Parathyroid adenoma (tissue), 2 donors: ENCODE results near the gene SPON1.

Source experiments
- H2AFZ ChIP-seq: fragments of 300-600 bp; sonication (generic); one replicate; pipeline ENCODE4 v1.7.0; 2017; ENCODE audit warnings: antibody characterized with exemption, mild to moderate bottlenecking
- H3K27ac ChIP-seq: fragments of 300-600 bp; sonication (generic); one replicate; pipeline ENCODE4 v1.7.0; 2017
- H3K27me3 ChIP-seq: fragments of 300-600 bp; sonication (generic); one replicate; pipeline ENCODE4 v1.7.0; 2017; ENCODE audit warnings: low read length; ENCODE audit not compliant: control insufficient read depth, insufficient read depth
- H3K36me3 ChIP-seq: fragments of 300-600 bp; sonication (generic); one replicate; pipeline ENCODE4 v1.7.0; 2017; ENCODE audit warnings: low read length; ENCODE audit not compliant: control insufficient read depth, insufficient read depth
- H3K4me1 ChIP-seq: fragments of 300-600 bp; sonication (generic); one replicate; pipeline ENCODE4 v1.7.0; 2017; ENCODE audit warnings: control low read depth
- H3K4me2 ChIP-seq: fragments of 300-600 bp; sonication (generic); one replicate; pipeline ENCODE4 v1.7.0; 2017; ENCODE audit warnings: low read length
- H3K4me3 ChIP-seq: fragments of 300-600 bp; sonication (generic); one replicate; pipeline ENCODE4 v1.7.0; 2017; ENCODE audit warnings: low read depth, low read length
- H3K79me2 ChIP-seq: fragments of 300-600 bp; sonication (generic); one replicate; pipeline ENCODE4 v1.7.0; 2017; ENCODE audit warnings: control low read depth
- H3K9ac ChIP-seq: fragments of 300-600 bp; sonication (generic); one replicate; pipeline ENCODE4 v1.7.0; 2017; ENCODE audit warnings: mild to moderate bottlenecking
- H3K9me3 ChIP-seq: fragments of 300-600 bp; sonication (generic); one replicate; pipeline ENCODE4 v1.7.0; 2017; ENCODE audit warnings: low read length; ENCODE audit not compliant: control insufficient read depth
- CTCF ChIP-seq: fragments of 300-600 bp; sonication (generic); IDR thresholded peaks from one replicate; pipeline ENCODE4 v1.7.0; 2017; ENCODE audit warnings: antibody characterized with exemption, mild to moderate bottlenecking
- donor health status: primary hyperparathyroidism.

SPON1 gene

GRCh38 chr11:14022251-14022650 is 59.7 kb downstream of the SPON1 start:
- H3K9me3 ChIP-seq: no peaks in the 10 kb centered on the region
- no peaks in the 10 kb centered on the region for H3K4me1 ChIP-seq
- no peaks in the 10 kb centered on the region for H3K79me2 ChIP-seq
- H3K27me3 ChIP-seq: no peaks in the 10 kb centered on the region
- H2AFZ ChIP-seq: no peak overlapping the region
- no peak overlapping the region for H3K4me2 ChIP-seq
- no peak overlapping the region for H3K4me3 ChIP-seq
- H3K9ac ChIP-seq: no peak overlapping the region
- no peak for TF ChIP-seq CTCF
- H3K27ac ChIP-seq: no peak overlapping the region
- no peaks in the 10 kb centered on the region for H3K36me3 ChIP-seq

- Histone ChIP-seq H3K4me1 (no peaks in the 10 kb centered on the region), H3K27me3 (no peaks in the 10 kb centered on the region), H3K36me3 (no peaks in the 10 kb centered on the region), H3K9me3 (no peaks in the 10 kb centered on the region), H3K27ac (no peak overlapping the region), H3K4me2 (no peak overlapping the region), H3K9ac (no peak overlapping the region), H3K4me3 (no peak overlapping the region), H3K79me2 (no peaks in the 10 kb centered on the region), H2AFZ (no peak overlapping the region)
- TF ChIP-seq CTCF: no peak
These were observed 60.3 kb downstream of the SPON1 start for GRCh38 chr11:14022821-14023220.

GRCh38 chr11:14026961-14027360 is 64.4 kb downstream of the SPON1 start:
- Histone ChIP-seq H3K27me3 (no peaks in the 10 kb centered on the region), H3K27ac (no peak overlapping the region), H3K36me3 (no peaks in the 10 kb centered on the region), H3K4me3 (no peak overlapping the region), H3K79me2 (no peaks in the 10 kb centered on the region), H3K4me1 (no peaks in the 10 kb centered on the region), H3K9me3 (no peaks in the 10 kb centered on the region), H3K4me2 (no peak overlapping the region), H2AFZ (no peak overlapping the region), H3K9ac (no peak overlapping the region)
- no peak for TF ChIP-seq CTCF

- TF ChIP-seq CTCF: no peak
- no peaks in the 10 kb centered on the region for H3K79me2 ChIP-seq
- no peak overlapping the region for H3K27ac ChIP-seq
- H3K9me3 ChIP-seq: no peaks in the 10 kb centered on the region
- no peak overlapping the region for H2AFZ ChIP-seq
- no peak overlapping the region for H3K4me2 ChIP-seq
- no peak overlapping the region for H3K9ac ChIP-seq
- no peak overlapping the region for H3K4me3 ChIP-seq
- no peaks in the 10 kb centered on the region for H3K4me1 ChIP-seq
- H3K27me3 ChIP-seq: no peaks in the 10 kb centered on the region
- H3K36me3 ChIP-seq: no peaks in the 10 kb centered on the region
These were observed 65.0 kb downstream of the SPON1 start for GRCh38 chr11:14027525-14027924.

- no peaks in the 10 kb centered on the region for H3K9me3 ChIP-seq
- TF ChIP-seq CTCF: no peak
- no peaks in the 10 kb centered on the region for H3K36me3 ChIP-seq
- no peak overlapping the region for H3K9ac ChIP-seq
- H3K4me2 ChIP-seq: no peak overlapping the region
- H3K27me3 ChIP-seq: no peaks in the 10 kb centered on the region
- no peak overlapping the region for H3K27ac ChIP-seq
- H3K79me2 ChIP-seq: no peaks in the 10 kb centered on the region
- no peak overlapping the region for H3K4me3 ChIP-seq
- H3K4me1 ChIP-seq: no peaks in the 10 kb centered on the region
- peak overlapping the region; percentile 33 for H2AFZ ChIP-seq
These were observed 66.9 kb downstream of the SPON1 start for GRCh38 chr11:14029440-14029839.
